TTC549 (cell line): ENCODE data around the gene NSUN6.

Source experiments
- FAIRE-seq: peaks from 2 replicates; lab custom pipeline; 2012; peaks lifted over from hg19 to GRCh38; lab: Jason Lieb, UNC

Gene NSUN6

GRCh38 chr10:18497806-18498369 lies 153.5 kb downstream of the NSUN6 start:
- FAIRE-seq, result no peak
